Measurements from ENCODE around the gene IRX3.
"Not testable (repeated sequence)": the region's sequence is repeated elsewhere in the genome, so short reads cannot be mapped to it uniquely, and the experiment has no call there.

Gene IRX3

DNA sequence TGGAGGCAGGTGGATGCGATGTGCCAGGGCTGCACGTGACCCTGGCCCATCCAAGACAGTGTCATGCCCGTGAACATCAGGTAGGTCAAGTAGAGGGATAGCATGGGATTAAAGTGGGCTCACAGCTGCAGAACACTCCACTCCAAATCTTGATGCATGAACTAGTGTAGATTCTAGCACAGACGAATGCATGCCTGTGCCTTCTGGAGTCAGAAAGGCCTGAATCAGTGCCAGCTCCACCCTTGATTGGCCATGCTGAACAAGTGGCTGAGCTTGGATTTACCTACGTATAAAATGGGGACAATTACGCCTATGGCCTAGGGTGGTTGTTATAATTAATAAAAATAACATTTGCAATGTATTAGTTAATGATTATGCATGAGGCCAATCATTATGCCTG lies 10.6 kb downstream of the IRX3 start:
- DNase-seq (ENCODE audit: low read depth): no peak

DNA sequence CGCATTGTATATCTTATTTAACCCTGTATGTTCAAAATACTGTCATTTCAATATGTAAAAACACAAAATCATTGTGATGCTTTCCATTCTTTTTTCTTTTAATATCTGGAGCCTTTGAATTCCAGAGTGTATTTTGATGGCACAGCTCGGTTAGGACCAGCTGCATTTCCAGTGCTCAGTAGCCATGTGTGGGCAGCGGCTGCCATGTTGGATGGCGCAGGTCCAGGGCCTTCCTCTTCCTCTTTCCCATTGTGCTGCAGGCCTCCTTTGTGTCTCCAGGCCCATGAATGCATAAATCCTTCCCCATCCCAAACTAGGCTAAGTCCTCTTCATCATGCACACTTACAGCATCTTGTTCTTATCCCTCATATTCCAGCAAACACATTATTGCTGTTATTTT lies 13.0 kb downstream of the IRX3 start:
- no peak for DNase-seq (ENCODE audit: low read depth)

DNA sequence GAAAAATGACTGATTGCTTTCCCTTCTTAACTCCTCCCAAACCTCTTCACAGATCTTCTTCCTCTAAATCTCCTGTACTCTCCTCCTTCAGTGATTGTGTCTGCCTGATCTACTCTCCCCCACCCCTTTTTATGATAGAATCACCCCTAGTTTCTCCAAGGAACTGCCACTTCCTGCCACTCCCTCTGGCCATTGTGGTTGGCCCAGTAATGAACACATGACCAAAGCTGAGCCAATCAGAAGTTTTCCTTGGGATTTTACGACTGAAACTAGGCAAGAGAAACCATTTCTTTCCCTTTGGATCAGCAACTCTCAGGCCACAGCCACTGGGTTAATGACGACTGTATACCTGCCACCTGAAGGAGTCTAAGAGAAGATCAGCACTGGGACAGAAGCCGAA lies 15.9 kb downstream of the IRX3 start:
- no peak for DNase-seq (ENCODE audit: low read depth)

DNA sequence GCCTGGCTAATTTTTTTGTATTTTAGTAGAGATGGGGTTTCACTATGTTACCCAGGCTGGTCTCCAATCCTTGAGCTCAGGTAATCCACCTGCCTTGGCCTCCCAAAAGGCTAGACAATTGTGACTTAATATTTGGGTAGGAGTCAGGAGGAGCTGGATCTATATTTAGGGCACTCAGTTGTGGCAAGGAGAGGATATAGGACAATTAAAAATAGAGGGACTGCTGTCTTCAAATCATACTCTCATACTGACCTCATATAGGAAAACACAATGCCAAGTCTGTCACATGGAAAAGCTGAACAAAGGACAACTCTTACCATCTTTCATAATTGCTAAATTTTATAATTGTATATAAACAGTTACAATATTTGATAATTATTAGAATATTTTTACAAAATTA lies 17.1 kb downstream of the IRX3 start:
- DNase-seq (ENCODE audit: low read depth): no peak

DNA sequence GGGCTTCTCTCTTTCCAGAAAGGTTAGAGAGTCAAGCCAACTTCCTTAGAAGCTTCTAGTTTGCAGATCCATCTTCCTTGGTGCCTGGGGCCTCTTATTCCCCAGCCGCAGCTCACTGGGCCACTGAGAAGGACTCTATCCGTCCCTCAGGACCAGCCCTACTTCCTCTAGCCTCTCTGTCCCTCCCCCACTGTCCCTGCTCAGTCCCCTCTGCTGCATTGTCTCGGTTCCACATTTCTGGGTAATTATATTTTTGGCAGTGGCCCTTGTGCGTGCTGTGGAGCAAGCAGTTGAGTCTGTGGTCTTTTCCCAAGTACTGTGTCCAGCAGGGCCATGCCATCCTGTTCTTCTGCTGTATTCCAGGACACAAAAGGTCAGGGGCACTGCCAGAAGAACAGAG lies 17.8 kb downstream of the IRX3 start:
- DNase-seq (ENCODE audit: low read depth): no peak

DNA sequence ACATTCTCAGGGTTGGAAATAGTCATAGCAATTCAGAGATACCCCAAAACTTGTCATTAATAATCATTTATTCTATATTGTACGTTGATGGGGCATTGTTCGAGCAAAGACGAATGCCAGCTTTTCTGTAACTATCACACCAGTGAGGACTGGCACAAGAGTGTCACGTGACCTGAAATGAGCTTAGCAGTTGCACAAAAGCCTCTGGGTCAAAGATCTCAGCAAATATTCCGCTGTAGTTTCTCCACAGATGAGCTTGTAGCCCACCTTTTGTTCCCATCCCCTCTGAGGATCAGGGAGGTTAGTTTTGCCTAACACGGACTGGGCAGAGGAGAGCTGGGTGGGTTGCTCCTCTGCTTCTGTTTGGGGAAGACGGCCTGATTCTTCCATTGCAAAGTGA lies 18.2 kb downstream of the IRX3 start:
- DNase-seq (ENCODE audit: low read depth): no peak

DNA sequence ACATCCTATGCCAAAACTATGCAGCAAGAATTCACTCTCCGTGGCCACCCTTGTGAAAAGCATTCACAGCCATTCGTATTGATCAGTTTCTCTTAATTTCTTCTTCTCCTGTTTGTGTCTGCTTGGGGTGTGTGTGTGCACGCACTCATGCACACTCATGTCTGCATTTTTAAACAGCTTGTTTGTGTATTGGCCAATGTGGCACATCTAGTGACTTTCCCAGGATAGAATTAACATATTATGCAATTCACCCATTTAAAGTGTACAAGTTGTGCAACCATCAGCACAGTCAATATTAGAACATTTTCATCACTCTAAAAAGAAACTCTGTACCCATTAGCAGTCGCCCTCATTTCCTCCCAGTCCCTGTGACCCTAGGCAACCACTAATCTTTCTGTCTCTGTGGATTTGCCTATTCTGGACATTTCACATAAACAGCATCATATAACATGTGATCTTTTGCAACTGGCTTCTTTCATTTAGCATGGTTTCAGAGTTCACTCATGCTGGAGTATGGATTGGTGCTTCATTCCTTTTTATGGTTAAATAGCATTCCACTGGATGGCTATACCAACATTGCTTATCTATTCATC lies 20.1 kb downstream of the IRX3 start:
- no peak for DNase-seq (ENCODE audit: low read depth)

DNA sequence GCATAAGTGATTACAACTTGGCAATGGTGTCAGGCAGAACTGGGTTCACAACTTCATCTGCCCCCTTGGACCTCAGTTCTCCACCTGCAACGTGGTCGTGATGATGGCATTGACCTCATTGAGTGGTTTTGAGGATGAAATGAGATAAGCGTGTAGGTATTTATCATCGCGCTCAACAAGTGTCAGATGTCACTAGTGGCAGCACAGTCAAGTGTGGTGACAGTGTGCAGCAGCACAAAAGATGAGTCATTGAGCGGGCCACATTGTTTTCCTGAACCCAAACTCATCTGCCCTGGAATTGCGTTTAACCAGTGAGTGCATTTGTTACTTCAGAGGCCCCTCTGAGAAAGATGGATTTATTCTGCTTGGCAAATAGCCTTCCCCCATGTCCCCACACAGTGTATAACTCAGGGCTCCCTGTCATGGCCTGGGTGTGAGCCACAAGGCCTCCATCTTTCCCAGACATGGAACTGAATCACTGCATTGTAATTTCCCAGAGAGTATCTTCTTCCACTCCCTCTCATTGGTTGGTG lies 20.9 kb downstream of the IRX3 start:
- DNase-seq (ENCODE audit: low read depth): no peak

DNA sequence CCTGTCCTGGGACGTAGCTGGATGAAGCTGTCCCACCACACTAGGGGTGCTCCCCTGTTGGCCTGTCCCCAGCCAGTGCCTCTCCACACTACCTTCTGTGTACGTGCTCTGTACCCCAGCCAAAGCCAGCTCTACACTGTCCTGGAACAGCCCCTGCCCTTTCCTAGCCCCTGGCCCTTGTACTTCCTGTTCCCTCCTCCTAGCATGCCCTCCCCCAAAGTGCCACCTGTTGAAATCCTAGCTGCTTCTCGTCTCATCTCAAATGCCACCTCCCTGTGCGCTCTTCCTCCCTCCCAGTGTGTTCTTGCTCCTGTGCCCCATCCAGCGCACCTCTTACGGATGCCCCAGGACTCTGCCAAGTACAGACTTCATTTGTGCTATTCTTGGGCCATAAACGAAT lies 33.5 kb downstream of the IRX3 start:
- no peak for DNase-seq (ENCODE audit: low read depth)

DNA sequence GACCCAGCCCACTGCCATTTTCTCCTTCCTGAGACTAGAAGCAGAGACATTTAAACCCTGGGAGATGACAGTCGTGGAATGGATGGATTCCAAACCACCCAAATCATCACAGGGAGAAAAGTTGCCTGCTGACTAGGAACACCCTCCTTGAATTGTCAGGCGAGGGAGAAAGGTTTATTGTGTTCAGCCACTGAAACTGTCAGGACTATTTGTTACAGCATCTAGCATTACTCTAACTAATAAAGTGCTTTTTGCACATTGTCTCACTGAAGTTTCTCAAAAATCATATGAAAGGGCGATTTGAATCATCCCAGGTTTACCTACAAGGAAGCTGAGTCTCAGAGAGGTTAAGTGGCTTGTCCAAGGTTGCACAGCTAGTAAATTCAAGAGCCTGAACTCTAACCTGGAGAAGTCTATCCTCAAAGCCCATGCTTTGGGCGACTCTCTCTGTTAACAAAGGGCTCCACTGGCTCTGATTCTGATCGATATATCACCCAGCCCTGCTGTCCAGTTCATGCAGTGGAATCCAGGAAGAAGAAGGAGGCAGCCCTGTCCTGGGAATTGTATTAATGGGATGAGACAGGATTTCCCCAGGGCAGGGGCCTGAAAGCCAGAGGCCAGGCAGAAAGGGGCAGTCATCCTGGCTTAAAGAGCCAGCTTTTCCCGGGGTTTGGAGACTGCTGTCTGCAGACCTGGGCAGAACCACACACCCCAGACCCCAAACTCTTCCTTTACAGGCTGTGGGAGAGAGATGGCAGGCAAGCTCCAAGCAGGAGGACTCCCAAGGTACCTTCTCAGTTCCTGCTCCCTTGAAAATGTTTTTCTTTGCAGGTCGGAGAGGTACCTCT lies 37.5 kb downstream of the IRX3 start:
- no peak for DNase-seq (ENCODE audit: low read depth)

DNA sequence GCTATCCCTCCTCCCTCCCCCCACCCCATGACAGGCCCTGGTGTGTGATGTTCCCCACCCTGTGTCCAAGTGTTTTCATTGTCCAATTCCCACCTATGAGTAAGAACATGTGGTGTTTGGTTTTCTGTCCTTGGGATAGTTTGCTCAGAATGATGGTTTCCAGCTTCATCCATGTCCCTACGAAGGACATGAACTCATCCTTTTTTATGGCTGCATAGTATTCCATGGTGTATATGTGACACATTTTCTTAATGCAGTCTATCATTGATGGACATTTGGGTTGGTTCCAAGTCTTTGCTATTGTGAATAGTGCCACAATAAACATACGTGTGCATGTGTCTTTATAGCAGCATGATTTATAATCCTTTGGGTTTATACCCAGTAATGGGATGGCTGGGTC lies 38.9 kb downstream of the IRX3 start:
- DNase-seq (ENCODE audit: low read depth): not testable (repeated sequence)

DNA sequence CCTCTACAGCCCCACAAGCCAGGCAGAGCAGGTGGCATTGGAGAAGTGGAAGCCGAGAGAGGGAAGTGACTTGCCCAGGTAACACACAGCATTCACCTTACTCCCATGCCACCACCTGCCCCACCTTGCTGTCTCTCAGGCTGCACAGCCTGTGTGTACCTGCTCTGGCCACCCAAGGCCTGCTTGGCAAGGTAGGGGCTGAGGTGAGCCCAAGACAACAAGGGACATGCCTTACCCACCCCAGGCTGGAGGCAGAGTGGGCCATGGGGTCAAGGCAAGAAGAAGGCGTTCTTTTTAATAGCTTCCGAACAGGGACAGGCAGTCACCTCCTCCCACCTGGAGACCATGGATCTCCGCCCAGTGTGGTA lies 40.1 kb downstream of the IRX3 start:
- no peak for DNase-seq (ENCODE audit: low read depth)

DNA sequence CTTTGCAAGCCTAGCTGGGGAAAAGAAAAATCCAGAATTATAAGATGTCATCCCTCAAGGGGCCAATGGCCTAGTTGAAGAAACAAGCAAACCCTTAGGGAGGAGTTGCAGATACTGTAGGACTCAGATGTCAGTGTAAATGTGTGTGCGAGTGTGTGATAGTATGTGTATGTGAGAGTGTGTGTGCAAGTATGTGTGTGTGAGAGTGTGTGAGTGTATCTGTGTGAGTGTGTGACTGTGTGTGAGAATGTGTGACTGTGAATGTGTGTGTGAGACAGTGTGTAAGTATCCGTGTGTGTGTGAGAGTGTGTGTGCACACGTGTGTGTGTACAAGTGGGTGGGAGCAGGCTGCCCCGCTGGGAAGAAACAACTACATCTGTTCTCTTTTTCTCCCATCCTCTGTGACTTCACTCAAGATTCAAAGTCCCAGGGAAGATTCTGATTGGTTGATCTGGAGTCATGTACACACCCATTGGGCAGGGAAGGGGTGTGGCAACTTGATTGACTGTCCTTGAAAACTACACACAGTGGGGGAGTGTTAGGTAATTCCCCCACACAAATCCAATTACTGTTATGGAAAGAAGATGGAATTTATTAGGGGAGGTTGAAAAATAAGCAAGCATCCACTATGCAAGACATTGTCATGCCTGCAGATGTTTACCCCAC lies 40.7 kb downstream of the IRX3 start:
- DNase-seq (ENCODE audit: low read depth): no peak

DNA sequence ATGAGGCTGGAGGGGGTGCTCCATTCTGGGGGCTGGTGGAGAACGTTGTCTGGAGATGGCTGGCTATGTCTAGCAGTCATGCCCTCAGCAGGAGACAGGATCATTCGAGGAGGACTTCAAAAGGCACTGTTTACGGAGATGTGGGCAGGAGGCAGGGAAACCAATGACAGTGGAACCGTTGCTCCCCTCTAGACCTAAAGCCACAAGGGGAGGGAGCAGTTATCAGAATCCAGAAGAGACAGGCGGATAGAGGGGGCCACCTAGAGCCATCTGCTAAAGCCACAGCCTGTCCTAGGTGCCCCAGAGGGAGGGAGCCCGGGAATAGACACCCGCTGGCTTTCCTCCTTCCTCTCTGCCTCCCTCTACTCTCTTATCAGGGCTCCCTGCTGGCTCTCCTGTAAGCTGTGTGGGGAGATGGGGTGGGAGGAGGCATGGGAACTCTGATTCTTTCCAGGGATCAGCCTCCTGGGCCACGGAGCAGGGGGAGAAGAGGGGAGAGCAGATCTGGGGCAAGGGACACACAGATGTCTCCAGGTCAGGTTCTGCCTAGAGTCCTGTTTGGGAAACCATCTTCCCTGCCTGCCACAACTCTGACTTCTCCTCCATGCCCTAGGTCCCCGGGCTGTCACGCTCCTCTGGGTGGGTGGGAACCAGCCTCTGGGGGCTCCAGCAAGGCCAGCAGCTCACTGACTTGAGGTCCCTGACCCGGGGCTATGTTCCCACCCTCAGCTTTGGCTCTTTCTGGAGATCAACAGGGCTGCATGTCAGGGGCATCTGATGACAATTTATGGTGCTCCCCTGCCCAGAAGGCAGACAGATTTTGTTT lies 42.3 kb downstream of the IRX3 start:
- DNase-seq (ENCODE audit: low read depth): no peak

DNA sequence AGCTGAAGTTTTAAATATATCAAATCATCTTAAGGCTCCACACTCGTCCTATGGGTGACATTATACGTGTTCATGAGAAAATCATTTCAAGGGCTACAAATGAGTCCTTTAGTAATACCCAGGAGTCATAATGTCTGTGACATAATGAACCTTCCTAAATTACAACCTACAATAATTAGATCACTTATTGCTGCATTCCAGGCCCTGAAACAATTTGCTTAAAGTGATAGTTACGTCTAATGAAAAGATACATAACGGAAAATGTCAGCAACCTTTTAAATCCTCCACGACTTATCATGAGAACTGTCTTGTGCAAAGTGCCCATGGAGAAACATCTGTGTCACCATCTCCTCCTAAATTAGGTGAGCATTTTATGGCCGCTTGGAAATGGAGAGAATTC lies 43.4 kb downstream of the IRX3 start:
- no peak for DNase-seq (ENCODE audit: low read depth)

DNA sequence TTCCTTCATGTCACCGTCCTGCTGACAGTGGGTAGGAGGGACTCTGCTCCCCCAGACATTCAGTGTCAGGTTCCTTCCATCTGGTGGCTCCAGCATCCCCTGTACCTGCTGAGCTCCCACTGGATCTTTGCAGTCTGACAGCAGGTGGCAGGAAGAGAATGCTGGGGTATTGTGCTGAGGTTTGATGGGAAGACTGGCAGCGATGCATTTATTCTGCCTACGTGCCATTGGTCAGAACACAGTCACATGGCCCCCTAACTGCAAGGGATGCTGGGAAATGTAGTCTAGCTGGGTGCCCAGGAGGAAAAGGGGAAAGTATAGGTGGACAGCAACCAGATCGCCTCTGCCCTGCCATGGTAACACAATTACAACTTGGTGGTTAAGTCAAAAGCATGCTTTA lies 44.4 kb downstream of the IRX3 start:
- DNase-seq (ENCODE audit: low read depth): no peak

DNA sequence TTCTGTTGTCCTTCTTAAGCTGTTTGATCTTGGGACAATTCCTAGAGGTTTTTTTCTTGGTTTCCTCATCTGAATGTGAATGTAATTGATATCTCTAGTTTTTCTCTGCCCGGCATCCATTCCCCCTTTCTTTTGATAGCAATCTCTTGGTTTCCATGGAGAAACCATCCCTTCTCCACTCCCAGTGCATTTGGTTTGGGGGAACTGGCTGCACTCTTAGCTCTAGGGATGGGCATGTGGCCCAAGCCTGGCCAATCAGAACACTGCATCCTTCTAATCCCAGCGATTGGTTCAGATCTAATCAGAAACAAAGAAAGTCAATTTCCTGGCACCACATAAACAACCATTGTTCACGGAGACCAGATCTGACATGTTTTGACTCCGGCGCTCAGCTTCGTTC lies 45.1 kb downstream of the IRX3 start:
- DNase-seq (ENCODE audit: low read depth): no peak

DNA sequence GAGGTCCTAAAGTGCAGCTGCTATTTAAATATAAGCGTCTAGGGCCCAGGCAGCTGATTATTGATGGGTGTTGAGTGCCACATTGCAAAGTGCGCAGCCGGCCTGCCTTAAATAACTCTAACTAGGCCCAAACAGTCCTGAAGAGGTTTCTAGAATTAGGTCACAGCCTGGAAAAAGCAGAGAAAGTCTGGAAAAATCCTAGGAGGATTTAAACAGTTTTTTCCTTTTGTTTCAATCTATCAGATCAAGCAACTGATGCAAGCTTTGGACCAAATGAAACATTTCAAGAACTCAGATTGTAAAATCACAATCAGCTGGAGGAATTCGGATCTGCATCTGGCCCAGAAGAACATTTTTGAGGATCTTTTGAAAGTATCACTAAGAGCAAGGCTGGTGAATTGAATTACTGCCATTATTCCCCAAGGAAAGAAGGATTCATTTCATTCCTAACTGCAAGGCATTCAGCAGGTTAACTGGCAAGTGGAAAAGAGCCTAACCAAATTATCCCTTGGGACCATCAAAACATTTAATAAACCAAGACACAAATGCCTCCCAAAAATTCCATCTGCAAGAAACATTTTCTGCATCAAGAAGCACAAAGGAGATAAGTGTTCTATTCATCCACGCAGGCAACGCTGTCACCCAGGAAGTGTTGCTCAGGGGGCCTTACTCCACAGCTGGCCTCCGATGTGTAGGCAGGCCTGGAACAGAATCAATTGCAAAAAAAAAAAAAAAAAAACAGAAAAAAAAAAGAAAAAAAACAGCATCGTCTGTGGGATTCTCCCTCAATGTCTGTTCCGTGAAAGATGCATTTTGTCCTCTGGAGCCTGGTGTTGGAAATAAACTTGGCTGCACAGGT lies 46.1 kb downstream of the IRX3 start:
- no peak for DNase-seq (ENCODE audit: low read depth)

DNA sequence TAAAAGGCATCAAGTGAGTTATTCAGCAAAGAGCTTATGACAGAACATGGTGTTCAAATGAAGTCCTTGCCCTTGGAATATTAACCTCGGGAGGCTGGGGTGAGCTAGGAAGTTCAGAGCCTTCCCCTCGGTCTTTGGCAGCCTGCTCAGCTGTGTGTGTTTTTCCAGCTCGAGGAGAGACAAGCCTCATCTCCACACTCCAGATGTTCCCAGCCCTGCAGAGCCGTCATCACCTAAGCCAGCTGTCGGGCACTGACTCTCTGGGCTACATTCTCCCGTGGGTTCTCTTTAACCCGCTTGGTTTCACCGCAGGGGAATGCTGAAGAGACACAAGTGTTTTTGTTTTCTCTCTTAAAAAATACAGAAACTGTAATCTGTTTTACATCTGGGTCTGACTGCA lies 47.1 kb downstream of the IRX3 start:
- no peak for DNase-seq (ENCODE audit: low read depth)

DNA sequence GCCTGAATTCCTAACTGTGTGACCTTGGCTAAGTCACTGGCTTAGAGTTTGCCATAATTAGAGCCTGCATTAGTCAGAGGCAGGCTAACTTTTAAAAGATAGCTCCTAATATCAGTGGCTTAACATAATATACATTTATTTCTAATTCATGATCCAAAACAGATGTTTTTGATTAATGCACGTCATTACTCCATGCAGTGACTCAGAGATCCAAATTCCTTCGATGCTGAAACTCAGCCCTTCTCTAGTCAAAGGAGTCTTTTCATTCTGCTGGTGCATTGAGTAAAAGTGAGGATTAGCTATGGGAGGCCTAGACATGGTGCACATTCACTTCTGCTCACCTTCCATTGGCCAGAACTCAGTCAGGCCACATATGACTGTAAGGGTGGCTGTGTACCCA lies 49.8 kb downstream of the IRX3 start:
- no peak for DNase-seq (ENCODE audit: low read depth)

DNA sequence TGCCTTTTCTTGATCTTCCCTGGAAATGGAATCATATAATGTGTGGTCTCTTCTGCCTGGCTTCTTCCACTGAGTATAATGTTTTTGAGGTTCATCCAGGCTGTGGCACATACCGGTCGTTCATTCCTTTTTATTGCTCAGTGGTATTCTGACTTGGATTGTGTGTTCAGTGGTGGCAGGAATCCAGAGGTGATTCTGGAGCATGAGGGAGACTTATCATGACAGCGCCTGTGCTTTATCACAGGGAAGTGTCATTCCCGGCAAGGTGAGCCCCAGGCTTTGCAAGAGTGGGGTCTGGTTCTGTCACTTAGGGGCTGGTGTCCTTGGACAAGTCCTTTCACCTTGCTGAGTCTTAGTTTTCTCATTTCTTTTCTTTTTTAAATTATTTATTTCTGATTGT lies 53.0 kb downstream of the IRX3 start:
- no peak for DNase-seq (ENCODE audit: low read depth)

Data from activated T-cell treated with anti-CD3 and anti-CD28 coated beads for 24 hours (primary cell).